ENCODE measurements around the gene YPEL5. TPM values are rescaled to one million over a fixed set of nuclear protein-coding genes. Genes with fewer than 3 reads are reported as not detected.
A peak's percentile ranks its signal among the peaks of the same experiment; 100 is the strongest.

Gene YPEL5
- total and polyA plus RNA-seq, 10 of the 15 experiments (the other 5 are each of a cell fraction or from before 2014, with no cell fraction given) = 18.8 to 47.3 (median 21.7) TPM

DNA sequence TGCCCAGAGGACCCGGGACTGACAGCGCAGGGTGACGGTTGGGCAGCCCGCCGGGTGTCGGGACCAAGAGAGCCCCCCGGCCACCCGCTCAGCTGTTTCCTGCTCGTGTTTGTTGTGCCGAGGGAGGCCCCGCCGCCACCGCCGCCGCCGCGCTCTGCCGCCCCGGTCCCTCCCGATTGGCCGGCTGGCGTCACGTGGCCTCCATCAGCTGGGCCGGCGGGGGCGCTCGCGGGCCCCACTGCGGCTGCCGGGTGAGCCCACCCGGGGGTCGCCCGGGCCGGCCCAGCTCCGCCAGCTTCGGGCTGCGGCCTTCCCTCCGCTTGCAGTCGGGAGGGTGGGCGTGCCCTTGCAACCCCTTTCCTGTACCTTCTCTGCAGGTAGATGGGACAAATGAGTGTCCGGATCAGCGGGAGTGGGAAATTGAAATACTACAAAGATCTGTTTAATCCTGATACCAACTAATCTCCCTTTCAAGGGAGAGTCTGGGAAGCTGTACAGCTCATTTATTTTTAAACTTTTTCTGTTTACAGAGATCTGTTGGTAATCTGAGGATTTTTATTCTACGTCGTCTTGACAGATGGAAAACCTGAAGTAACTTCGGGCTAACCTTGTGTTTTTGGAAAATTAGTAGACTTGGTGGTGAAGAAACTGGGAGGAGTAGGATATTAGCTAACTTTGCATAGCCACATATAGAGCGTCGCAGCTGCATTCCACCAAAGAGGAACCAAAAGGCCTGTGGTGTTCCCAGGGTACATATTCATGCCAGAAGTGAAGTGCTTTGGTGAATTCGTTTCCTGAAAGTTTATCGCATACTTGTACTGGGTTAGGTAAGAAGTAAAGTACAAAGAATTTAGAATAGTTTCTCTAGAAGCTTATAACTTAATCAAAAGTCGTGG lies 1.2 kb downstream of the YPEL5 start (continued):
- TF ChIP-seq, protein P1, sequence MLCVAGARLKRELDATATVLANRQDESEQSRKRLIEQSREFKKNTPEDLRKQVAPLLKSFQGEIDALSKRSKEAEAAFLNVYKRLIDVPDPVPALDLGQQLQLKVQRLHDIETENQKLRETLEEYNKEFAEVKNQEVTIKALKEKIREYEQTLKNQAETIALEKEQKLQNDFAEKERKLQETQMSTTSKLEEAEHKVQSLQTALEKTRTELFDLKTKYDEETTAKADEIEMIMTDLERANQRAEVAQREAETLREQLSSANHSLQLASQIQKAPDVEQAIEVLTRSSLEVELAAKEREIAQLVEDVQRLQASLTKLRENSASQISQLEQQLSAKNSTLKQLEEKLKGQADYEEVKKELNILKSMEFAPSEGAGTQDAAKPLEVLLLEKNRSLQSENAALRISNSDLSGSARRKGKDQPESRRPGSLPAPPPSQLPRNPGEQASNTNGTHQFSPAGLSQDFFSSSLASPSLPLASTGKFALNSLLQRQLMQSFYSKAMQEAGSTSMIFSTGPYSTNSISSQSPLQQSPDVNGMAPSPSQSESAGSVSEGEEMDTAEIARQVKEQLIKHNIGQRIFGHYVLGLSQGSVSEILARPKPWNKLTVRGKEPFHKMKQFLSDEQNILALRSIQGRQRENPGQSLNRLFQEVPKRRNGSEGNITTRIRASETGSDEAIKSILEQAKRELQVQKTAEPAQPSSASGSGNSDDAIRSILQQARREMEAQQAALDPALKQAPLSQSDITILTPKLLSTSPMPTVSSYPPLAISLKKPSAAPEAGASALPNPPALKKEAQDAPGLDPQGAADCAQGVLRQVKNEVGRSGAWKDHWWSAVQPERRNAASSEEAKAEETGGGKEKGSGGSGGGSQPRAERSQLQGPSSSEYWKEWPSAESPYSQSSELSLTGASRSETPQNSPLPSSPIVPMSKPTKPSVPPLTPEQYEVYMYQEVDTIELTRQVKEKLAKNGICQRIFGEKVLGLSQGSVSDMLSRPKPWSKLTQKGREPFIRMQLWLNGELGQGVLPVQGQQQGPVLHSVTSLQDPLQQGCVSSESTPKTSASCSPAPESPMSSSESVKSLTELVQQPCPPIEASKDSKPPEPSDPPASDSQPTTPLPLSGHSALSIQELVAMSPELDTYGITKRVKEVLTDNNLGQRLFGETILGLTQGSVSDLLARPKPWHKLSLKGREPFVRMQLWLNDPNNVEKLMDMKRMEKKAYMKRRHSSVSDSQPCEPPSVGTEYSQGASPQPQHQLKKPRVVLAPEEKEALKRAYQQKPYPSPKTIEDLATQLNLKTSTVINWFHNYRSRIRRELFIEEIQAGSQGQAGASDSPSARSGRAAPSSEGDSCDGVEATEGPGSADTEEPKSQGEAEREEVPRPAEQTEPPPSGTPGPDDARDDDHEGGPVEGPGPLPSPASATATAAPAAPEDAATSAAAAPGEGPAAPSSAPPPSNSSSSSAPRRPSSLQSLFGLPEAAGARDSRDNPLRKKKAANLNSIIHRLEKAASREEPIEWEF (IDR thresholded peaks at IDR 0.05; ENCODE audit: insufficient replicate concordance, low read depth, low read length) = no peak
- peak in 1 of 2 experiments; percentile 50; a peak in 1 of 3 replicates for TF ChIP-seq EGR1 (IDR thresholded peaks at IDR 0.05; ENCODE audit: borderline replicate concordance in 1 of 2, low read depth in 2 of 2, low read length in 2 of 2)
- TF ChIP-seq, protein P2, sequence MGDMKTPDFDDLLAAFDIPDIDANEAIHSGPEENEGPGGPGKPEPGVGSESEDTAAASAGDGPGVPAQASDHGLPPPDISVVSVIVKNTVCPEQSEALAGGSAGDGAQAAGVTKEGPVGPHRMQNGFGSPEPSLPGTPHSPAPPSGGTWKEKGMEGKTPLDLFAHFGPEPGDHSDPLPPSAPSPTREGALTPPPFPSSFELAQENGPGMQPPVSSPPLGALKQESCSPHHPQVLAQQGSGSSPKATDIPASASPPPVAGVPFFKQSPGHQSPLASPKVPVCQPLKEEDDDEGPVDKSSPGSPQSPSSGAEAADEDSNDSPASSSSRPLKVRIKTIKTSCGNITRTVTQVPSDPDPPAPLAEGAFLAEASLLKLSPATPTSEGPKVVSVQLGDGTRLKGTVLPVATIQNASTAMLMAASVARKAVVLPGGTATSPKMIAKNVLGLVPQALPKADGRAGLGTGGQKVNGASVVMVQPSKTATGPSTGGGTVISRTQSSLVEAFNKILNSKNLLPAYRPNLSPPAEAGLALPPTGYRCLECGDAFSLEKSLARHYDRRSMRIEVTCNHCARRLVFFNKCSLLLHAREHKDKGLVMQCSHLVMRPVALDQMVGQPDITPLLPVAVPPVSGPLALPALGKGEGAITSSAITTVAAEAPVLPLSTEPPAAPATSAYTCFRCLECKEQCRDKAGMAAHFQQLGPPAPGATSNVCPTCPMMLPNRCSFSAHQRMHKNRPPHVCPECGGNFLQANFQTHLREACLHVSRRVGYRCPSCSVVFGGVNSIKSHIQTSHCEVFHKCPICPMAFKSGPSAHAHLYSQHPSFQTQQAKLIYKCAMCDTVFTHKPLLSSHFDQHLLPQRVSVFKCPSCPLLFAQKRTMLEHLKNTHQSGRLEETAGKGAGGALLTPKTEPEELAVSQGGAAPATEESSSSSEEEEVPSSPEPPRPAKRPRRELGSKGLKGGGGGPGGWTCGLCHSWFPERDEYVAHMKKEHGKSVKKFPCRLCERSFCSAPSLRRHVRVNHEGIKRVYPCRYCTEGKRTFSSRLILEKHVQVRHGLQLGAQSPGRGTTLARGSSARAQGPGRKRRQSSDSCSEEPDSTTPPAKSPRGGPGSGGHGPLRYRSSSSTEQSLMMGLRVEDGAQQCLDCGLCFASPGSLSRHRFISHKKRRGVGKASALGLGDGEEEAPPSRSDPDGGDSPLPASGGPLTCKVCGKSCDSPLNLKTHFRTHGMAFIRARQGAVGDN (IDR thresholded peaks at IDR 0.05) = 0 out of 2 replicates have a peak, but pooled peaks have one; percentile 22
- TF ChIP-seq CHD4 (IDR thresholded peaks at IDR 0.05) = no peak
- TF ChIP-seq, protein P3, sequence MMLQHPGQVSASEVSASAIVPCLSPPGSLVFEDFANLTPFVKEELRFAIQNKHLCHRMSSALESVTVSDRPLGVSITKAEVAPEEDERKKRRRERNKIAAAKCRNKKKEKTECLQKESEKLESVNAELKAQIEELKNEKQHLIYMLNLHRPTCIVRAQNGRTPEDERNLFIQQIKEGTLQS (IDR thresholded peaks at IDR 0.05; ENCODE audit: borderline replicate concordance, extremely low read depth, low read depth, low read length) = peak; percentile 89
- no peak for TF ChIP-seq RBBP5 (conservative IDR thresholded peaks at IDR 0.05)
- no peak for TF ChIP-seq CREB1 (IDR thresholded peaks at IDR 0.05; ENCODE audit: low read depth)
- TF ChIP-seq, protein P4, sequence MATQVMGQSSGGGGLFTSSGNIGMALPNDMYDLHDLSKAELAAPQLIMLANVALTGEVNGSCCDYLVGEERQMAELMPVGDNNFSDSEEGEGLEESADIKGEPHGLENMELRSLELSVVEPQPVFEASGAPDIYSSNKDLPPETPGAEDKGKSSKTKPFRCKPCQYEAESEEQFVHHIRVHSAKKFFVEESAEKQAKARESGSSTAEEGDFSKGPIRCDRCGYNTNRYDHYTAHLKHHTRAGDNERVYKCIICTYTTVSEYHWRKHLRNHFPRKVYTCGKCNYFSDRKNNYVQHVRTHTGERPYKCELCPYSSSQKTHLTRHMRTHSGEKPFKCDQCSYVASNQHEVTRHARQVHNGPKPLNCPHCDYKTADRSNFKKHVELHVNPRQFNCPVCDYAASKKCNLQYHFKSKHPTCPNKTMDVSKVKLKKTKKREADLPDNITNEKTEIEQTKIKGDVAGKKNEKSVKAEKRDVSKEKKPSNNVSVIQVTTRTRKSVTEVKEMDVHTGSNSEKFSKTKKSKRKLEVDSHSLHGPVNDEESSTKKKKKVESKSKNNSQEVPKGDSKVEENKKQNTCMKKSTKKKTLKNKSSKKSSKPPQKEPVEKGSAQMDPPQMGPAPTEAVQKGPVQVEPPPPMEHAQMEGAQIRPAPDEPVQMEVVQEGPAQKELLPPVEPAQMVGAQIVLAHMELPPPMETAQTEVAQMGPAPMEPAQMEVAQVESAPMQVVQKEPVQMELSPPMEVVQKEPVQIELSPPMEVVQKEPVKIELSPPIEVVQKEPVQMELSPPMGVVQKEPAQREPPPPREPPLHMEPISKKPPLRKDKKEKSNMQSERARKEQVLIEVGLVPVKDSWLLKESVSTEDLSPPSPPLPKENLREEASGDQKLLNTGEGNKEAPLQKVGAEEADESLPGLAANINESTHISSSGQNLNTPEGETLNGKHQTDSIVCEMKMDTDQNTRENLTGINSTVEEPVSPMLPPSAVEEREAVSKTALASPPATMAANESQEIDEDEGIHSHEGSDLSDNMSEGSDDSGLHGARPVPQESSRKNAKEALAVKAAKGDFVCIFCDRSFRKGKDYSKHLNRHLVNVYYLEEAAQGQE (IDR thresholded peaks at IDR 0.05; ENCODE audit: low read depth, low read length) = no peak
- no peak for TF ChIP-seq SUZ12 (IDR thresholded peaks at IDR 0.05; ENCODE audit: unreplicated experiment)
- TF ChIP-seq NFIC (IDR thresholded peaks at IDR 0.05; ENCODE audit: low read depth, low read length) = 0 out of 2 replicates have a peak, but pooled peaks have one; percentile 47
- no peak for TF ChIP-seq ATF7 (IDR thresholded peaks at IDR 0.05; ENCODE audit: low read depth)

All from GM12878 (cell line).